Measurements from ENCODE around the gene MACROD2.

Gene MACROD2

GRCh38 chr20:14342918-14343317 is 347.6 kb downstream of the MACROD2 start:
- no peak for DNase-seq

DNA sequence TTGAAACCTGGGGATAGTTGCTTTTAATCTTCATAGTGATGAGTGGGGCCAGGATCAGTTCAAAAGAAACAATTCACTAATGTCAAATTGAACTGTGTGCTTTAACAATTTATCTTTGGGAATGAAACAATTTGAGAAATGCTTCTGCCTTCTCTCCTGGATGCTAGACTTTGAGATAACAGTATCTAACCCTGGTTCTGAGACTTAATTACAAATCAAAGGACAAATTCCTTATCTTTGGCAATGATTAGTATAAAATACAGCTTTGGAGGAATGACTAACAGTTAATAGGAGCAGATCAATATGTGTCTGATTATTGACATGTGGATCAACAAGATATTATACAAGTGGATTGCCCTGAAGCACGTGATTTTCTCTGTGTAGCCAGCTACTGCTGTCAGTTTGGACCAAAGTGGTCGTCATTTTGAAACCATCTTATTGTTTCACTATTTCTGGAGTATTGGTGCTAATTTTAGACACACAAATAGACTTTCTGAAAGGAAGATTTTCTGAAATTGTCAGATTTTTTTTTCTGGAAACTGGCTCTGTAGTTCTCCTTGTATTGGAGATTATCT is 348.3 kb downstream of the MACROD2 start:
- no peak for DNase-seq

GRCh38 chr20:14344746-14345145 is 349.4 kb downstream of the MACROD2 start:
- DNase-seq: peak; percentile 94

DNA sequence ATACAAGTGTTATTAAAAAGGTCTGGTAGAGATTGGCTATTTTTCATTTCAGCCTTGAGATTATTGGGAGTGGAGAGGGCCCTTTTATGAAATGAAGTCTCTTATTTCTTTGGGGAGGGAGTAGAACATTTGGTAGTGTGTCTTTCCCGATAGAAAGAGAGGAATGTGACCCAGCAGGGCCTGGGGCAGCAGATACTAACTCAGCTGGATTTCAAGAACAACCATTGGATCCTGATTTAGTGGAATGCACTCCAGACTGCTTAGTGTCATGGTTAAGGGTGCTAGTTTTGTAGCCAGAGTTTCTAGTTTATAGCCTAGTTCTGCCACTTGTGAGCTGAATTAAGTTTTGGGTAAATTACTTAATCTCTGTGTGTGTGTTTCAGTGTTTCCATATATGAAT is 360.5 kb downstream of the MACROD2 start:
- no peak for DNase-seq

GRCh38 chr20:14360416-14360815 is 365.1 kb downstream of the MACROD2 start:
- DNase-seq: no peak

GRCh38 chr20:14361509-14362345 is 366.4 kb downstream of the MACROD2 start:
- DNase-seq: no peak

GRCh38 chr20:14374196-14374595 is 378.9 kb downstream of the MACROD2 start:
- DNase-seq: peak; percentile 30

DNA sequence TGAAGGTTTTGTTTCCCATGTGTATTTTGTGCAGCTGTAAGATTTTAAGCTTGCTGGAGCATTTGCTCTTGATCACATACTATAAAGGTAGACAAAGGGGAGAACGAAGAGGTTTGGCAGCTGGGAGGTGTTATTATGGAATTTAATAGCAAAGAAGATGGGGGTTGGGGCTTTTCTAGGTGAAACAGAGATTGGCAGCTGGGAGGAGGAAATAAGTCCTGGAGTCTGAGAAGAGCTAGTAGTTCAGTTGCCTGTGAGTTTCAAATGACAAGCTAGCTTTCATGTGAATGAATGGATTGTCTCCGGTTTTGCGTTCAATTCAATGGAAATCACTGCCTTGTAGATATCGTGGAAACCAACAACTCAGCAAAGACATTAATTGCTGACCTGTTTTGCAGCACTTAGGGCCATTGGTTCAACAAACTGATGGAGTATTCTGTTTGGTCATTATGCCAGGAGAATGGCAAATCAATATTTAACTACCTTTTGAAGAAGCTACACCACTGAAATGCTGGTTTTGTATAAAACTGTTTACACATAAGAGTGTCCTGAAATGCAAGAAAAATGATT is 380.2 kb downstream of the MACROD2 start:
- DNase-seq: peak; percentile 67

GRCh38 chr20:14378326-14378725 is 383.0 kb downstream of the MACROD2 start:
- peak; percentile 17 for DNase-seq

DNA sequence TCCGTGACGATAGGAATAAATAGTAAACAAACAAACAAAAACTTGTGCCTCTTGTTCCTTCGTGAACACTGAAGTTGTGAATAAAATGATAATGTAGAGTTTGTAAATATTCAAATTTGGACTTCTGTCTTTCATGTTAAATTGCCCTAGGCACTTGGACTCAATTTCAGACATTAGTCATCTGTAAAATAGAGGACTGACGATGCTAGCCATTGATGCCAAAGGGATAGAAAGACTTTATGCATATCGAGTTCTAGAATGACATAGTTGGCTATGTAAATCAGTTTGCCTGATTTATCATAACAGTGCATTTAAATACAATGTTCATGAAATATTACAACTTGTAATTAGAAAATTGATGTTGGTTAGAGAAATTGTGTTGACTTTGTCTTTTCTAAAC is 388.0 kb downstream of the MACROD2 start:
- DNase-seq: no peak

DNA sequence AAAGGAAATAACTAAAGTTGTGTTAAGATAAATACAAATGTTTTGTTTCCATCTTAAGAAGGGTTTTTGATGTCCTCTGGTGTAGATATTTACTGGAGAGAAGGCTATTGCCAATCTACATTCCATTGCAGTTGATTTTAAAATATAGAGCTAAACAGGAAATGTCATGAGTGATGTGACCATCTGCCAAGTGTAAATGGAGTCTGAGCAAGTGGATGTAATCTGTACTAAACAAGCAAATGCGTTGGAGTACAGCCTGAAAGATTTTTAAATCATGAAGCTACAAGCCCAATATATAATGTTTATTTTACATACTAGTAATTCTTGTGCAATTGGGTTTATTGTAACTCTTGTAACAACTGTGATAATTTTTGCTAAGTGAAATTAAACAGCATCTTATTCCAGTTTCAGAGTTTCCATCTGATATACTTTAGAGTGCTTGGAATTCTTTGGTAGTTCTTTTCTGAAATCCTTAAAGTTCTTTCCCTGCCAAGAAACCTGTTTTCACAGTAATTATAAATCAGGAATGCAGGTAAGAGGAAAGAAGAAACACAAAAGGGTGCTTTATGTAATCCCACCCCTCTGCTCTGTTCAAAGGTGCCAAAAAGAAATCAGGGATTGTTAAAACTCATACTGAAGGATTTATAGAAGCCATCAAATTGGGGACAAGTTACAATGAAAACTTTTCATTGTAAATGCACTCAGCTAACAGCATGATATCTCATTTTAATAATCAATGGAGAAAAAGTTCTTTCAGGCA is 389.3 kb downstream of the MACROD2 start:
- no peak for DNase-seq

GRCh38 chr20:14385176-14385740 is 389.9 kb downstream of the MACROD2 start:
- DNase-seq: no peak

GRCh38 chr20:14386726-14387125 is 391.4 kb downstream of the MACROD2 start:
- no peak for DNase-seq

DNA sequence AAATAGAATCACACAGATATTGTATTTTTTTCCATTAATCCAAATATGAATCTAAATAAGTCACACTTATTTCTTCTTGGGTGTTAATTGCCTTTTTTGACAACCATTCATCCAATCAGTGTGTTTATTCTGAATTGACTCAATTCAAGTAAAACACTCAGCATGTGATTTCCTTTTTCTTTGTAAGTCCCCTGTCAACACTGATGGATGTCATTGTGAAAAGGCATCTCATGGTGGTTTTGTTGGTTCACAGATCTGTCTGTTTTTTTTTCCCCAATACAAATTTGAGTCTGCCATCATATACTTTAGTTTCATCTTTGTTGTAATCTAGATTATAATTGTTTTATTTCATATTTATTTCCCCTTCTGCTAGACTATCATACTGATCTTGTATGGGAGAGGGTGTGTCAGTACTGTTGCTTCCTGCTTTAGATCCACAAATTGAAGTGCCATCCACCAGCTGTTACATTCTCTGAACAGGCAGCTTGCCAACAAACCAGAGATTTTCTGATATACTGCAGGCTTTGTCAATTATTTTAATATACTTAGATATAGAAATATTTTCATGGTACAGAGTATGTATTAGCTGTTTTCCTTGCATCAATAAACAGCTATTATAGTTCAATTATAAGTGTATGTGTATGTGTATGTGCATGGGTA is 406.3 kb downstream of the MACROD2 start:
- DNase-seq: peak; percentile 60

DNA sequence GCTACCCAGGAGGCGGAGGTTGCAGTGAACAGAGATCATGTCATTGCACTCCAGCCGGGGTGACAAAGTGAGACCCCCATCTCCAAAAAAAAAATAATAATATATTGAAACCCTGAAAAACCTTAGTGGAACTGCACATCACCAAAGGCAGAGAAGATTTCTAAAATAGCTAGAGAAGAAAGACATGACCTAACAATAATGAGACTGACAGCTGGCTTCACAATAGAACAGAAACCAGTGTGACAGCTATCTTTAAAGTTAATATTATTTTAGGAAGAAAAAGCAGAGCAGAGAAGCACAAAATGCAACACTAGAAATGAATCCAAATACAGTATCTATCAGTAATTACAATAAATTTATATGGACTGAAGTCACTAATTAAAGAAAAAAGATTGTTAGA is 409.2 kb downstream of the MACROD2 start:
- DNase-seq: no peak

GRCh38 chr20:14406495-14406894 is 411.2 kb downstream of the MACROD2 start:
- DNase-seq: no peak

- no peak for DNase-seq
Measured at GRCh38 chr20:14407336-14407735, 412.0 kb downstream of the MACROD2 start.

DNA sequence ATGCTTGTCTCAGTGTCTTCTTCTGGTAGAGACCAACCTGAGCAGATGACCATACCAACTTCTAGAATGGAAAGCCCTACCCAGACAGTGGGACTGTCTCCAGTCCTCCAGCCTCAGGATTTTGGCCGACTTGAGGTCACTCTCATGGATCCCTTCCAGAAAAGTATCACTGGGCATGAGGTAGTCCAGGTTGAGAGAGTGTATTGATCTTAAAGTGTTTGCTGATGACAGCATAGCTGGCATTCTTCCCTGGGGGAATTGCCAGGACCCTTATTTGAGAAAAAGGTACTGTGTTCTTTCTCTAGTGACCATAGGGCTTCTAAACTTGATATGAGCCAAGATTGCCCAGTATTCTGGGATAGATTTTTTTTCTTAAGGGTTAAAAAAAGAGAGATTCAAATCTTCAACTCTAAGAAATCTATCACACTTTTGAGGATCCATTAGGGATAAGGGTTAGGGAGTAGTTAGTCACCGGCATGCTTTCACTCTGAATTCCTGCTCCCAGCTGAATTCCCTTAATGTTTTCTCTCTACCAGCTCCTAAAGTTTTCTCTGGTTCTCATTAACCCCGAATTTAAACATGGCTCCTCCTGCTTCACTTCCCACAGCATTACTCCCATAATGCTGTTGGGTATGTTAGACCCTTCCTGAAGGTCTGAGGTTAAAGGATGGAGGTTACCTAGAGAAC is 415.7 kb downstream of the MACROD2 start:
- no peak for DNase-seq

- DNase-seq: no peak
Measured at GRCh38 chr20:14412065-14412681, 416.9 kb downstream of the MACROD2 start.

- no peak for DNase-seq
Measured at GRCh38 chr20:14413835-14414234, 418.5 kb downstream of the MACROD2 start.

DNA sequence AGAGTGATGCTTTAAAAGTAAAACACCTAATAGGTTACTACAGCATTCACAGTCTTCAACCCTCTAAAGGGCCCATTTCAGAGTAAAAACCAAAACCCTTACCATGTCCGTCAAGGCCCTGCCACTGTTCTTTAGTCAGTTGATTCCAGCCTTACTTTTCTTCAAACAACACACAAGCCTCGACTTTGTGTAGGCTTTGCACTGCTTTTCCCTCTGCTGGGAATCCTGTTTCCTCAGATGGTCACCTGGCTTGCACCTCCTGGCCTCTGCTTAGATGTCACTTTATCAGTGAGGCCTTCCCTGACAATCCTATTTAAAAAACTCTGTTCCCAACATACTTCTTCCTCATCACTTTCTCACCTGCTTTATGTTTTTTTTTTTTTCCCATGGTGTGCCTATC is 419.2 kb downstream of the MACROD2 start:
- DNase-seq: no peak

- DNase-seq: peak; percentile 82
Measured at GRCh38 chr20:14415467-14415866, 420.2 kb downstream of the MACROD2 start.

Data from NCI-H82 (cell line).